OCI-LY3 (cell line): Measurements from ENCODE around the gene CIAO2B.

ENCODE experiments used
- EZH2phosphoT487 ChIP-seq: fragments of 200-600 bp; shearing (Covaris generic); IDR thresholded peaks from 2 replicates; pipeline ENCODE4 v1.6.1; 2018; ENCODE audit warnings: antibody characterized with exemption, mixed run types, low read depth
- TF ChIP-seq, protein P1 (sequence below): fragments of 200-600, 300-600 bp; sonication (generic); IDR thresholded peaks from 2 replicates; pipeline ENCODE4 v1.5.1; 2014; ENCODE audit warnings: antibody characterized with exemption, low read length, low read depth

DNA sequence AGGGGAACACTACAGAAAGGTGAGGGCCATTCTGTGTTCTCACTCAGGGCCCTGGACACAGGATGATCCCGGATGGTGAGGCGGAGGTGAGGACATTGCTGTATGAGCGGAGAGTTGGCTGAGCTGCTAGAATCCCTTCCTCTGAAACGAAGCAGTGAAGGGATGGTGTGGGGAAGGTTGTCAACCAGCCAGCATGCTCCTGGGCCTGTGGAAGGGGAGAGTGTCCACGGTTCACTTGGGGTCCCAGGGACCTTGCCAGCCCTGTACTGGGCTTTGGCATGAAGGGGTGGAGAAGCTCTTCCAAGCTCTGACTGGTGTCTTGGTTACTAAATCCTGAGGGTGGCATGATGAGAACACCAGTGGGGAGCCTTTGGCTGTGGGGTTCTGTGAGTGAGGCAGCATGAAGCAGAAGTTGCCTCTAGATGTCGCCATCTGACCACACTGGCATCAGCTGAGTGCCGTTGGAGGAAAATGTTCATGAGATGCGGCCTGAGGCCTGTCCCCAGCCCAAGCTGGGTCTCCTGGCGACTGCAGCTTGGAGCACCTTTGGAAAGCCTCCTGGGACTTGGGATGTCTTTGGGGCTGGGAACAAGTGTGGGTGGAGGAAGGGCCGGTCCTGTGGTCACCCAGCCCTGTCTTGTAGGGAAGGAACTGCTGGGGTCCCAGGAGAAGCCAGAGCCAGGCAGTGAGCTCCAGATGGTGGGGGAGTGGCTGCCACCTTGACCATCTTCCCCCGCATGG is 39.1 kb downstream of the CIAO2B start:
- TF ChIP-seq, protein P1, sequence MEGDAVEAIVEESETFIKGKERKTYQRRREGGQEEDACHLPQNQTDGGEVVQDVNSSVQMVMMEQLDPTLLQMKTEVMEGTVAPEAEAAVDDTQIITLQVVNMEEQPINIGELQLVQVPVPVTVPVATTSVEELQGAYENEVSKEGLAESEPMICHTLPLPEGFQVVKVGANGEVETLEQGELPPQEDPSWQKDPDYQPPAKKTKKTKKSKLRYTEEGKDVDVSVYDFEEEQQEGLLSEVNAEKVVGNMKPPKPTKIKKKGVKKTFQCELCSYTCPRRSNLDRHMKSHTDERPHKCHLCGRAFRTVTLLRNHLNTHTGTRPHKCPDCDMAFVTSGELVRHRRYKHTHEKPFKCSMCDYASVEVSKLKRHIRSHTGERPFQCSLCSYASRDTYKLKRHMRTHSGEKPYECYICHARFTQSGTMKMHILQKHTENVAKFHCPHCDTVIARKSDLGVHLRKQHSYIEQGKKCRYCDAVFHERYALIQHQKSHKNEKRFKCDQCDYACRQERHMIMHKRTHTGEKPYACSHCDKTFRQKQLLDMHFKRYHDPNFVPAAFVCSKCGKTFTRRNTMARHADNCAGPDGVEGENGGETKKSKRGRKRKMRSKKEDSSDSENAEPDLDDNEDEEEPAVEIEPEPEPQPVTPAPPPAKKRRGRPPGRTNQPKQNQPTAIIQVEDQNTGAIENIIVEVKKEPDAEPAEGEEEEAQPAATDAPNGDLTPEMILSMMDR, result peak; percentile 81
- TF ChIP-seq EZH2phosphoT487, result no peak
